Neural progenitor cell (in vitro differentiated cells): ENCODE results near the gene SLC4A2.

Experiments used
- CTCF ChIP-seq: fragments of 200-600 bp; sonication (generic); IDR thresholded peaks from 2 replicates; pipeline ENCODE4 v1.5.1; 2017; ENCODE audit warnings: antibody characterized with exemption, mild to moderate bottlenecking
- EZH2 ChIP-seq: fragments of 200-600 bp; sonication (generic); IDR thresholded peaks from 2 replicates; pipeline ENCODE4 v1.6.1; 2017; ENCODE audit warnings: antibody characterized with exemption, mild to moderate bottlenecking, moderate library complexity
- EZH2phosphoT487 ChIP-seq: fragments of 200-600 bp; sonication (generic); IDR thresholded peaks from 2 replicates; pipeline ENCODE4 v1.6.1; 2017; ENCODE audit warnings: antibody characterized with exemption

GRCh38 chr7:151118108-151119054 lies 59.0 kb downstream of the SLC4A2 start:
- no peak for TF ChIP-seq EZH2phosphoT487
- no peak for TF ChIP-seq CTCF
- TF ChIP-seq EZH2: no peak
